Inflammatory macrophage (primary cell): ENCODE data around the gene GGTA1.
"Not testable (repeated sequence)": the region's sequence is repeated elsewhere in the genome, so short reads cannot be mapped to it uniquely, and the experiment has no call there.

Source experiments
- DNase-seq, 2 donors: peaks; one replicate each; pipeline ENCODE4 v3.0.0-alpha.2; 2020 to 2022

The GGTA1 gene

DNA sequence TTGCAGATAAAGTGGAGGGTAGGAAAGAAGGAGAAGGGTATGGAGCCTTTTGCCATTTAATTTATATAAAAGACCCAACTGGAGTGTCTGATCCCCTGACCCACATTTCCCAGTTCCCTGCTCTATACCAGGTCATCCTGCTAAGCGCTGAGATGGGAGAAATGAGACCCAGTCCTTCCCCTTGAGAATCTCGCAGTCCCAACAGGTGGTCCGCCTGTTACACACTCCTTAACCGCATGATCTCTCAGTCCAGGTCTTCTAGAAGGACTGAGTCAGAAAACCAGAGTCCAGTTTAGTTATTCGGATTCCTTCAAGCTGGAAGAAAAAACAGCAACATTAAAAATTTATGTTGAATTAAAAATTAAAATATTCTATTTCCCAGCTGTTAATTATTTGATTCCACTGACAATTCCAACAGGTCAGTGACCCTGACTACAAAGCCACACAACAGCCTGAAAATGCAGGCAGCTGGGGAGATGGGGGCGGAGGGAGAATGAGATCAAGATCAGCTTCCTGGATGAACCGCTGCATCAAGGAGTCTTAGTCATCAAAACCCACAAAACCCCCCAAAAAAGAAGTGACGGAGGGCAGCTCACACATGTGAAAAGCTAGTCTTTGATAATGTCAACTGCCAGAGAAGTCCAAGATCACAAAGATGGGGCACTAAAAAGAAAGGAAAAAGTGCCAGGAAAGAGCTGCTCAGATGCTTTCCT lies 44.0 kb downstream of the GGTA1 start:
- DNase-seq: peak; percentile 28 to 51

- DNase-seq: no peak
These were observed 44.7 kb downstream of the GGTA1 start for GRCh38 chr9:121454972-121455371.

DNA sequence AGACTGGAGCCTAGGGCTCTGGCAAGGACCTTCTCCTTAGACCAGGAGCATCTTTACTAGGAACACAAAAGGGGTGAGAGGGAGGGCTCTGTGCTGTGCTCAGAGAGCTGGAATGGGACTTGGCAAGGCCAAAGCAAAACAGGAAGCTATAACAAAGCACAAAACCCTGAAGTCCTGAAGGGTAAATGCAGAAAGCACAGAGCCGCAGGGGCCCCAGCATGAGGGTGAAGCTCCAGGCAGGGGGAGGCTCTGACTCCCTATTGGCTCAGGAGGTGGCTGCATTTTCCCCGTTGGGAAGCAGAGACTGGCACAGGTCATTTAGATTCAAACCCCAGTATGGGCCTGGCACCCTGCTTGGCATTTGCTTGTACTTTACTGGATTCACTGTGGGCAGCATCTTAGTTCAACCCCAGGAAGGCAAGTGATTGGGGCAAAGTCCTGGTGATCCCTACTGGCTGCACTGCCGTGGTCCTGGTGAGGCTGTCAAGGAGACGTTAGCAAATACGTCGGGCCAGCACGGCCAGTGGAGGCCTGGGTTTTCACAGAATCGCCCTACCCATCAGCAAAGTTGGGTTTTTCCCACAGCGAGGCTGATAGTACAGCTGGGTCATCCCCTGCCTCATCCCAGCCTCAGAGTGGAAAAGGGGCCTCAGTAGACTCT lies 46.3 kb downstream of the GGTA1 start:
- DNase-seq: no peak

DNA sequence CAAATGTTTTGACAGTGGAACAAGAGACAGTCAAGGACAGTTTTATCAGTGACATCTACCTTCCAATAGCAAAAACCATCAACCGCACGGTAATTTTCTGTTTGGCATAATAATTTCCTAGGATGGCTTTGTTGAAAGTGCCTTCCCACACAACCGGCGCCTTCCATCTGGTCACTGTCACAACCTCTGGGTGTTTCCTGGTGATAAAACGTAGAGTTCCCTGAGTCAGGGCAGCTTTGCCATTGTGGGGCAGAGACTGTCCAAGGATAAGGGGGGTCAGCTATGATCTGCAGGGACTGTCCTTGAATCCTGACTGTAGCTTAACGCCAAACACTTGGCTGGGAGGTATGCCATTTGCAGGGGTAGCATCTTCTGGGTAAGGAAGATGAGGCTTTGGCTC lies 47.6 kb downstream of the GGTA1 start:
- no peak for DNase-seq

DNA sequence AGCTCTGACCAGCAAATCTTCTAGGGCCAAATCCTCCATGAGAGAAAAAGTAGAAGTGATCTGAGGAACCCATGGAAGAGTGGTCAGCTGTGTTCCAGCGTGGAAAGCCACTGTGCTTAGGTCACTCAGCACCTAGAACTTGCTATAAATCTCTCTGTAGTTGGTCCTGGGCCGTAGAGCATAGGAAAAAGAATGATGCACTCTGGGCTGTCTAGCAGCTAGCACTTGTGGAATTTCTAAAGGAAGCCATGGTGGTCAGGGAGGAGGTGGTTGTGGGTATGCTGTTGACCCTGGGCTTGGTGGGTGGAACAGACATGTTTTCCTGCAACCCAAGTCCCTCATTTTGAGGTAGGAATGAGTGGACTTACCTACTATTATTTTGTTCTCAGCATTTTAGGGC lies 48.1 kb downstream of the GGTA1 start:
- no peak for DNase-seq

DNA sequence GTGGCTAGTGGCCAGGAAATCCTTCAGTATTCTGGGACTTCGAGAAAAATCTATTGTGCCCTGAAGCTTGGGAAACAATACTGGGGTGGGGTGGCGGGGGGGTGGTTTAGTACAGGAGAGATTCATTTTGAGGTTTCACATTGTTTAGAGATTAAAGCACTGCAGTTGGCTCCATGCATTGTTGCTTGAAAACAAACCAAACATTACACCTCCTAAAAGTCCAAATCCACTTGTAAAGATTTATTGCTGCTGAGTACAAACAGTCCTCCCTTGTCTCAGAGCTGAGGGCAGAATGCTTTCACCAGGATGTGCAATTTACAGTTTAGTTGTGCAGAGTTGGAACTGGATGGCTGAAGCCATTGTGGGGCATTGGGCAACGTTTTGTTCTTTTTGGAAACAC lies 49.4 kb downstream of the GGTA1 start:
- DNase-seq: no peak

- DNase-seq: no peak
These were observed 49.9 kb downstream of the GGTA1 start for GRCh38 chr9:121449786-121450185.

- DNase-seq: no peak
These were observed 52.3 kb downstream of the GGTA1 start for GRCh38 chr9:121447321-121447834.

DNA sequence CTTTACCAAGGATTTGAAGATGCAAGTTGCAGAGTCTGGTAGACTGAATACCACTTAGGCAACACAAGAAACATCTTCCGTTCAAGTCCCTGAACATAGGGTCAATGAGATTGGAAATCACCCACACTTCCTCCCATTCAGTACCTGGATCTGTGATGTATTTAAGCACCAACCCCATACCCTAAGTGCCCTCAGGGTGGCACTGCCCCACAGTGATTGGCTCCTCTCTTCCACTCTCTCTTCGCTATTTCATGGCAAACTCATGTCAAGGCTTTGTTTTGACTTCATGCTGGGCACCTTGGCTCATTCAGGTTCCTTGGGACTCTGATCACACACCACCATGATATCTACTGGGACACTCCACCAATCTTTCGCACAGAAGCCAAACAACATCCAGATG lies 53.7 kb downstream of the GGTA1 start:
- peak; percentile 9 to 19 for DNase-seq

DNA sequence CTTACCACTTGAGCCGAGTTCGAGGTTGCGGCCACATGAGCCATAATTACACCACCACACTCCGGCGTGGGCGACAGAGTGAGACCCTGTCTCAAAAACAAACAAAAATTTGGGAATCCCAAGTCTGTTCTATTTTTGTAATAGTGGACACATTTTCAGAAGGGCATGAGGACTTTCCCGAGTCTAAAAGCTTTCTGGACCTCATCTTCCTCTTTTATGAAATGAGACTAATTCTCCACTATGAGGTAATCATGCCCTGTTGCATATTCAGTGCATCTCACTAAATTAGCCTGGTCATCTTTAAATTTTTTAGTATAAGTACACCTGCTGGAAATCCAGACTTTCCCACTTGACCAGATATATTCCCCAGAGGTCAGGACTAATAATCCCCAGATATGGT lies 55.7 kb downstream of the GGTA1 start:
- DNase-seq: peak; percentile 35 to 46

DNA sequence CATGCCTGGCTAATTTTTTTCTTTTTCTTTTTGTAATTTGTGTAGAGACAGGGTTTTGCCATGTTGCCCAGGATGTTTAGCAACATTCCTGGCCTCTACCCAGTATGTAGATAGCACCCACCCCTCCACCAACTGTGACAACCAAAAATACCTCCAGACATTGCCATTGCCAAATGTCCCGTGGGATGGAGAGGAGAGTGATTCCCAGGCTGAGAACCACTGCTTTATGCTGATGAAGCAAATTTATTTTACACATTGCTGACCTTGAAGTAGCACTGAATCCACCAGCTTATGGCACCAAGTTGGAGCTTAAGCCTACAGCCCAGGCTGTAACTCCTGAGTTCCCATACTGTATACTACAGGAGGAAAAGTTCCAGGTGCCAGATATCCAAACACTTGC lies 58.5 kb downstream of the GGTA1 start:
- no peak for DNase-seq

GRCh38 chr9:121439711-121440664 lies 59.7 kb downstream of the GGTA1 start:
- no peak for DNase-seq

DNA sequence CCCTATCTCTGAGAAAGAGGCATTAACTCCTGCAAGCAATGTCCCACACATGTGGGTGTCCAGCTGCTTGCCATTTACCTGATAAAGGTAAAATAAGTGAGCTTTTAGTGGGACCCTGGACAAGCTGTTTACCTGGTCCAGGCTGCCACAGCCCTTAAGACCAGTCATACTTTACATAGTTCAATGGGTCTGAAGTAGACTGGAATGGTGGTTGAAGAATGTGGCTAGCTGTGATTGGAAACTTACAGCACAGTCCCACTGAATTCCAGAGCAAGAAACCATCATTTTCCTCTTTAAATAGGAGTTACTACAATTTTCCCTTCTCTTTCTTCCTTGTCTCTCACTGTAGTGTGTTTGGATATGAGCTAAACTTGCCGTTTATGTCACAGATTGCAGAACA lies 60.6 kb downstream of the GGTA1 start:
- DNase-seq: no peak

- DNase-seq: no peak
These were observed 61.8 kb downstream of the GGTA1 start for GRCh38 chr9:121437891-121438290.

GRCh38 chr9:121437046-121437445 lies 62.6 kb downstream of the GGTA1 start:
- not testable (repeated sequence) for DNase-seq

GRCh38 chr9:121434969-121435368 lies 64.7 kb downstream of the GGTA1 start:
- DNase-seq: no peak

DNA sequence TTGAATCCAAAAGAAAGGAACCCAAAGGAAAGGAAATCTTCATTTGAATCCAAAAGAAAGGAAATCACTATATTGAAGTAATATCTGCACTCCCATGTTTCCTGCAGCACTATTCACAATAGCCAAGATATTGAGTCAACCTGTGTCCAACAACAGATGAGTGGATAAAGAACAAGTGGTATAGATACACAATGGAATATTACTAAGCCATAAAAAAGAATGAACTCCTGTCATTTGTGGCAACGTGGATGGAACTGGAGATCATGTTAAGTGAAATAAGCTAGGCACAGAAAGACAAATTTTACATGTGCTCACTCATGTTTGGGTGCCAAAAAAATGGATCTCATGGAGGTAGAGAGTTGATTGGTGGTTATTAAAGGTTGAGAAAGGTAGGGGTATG lies 71.7 kb downstream of the GGTA1 start:
- DNase-seq: no peak

DNA sequence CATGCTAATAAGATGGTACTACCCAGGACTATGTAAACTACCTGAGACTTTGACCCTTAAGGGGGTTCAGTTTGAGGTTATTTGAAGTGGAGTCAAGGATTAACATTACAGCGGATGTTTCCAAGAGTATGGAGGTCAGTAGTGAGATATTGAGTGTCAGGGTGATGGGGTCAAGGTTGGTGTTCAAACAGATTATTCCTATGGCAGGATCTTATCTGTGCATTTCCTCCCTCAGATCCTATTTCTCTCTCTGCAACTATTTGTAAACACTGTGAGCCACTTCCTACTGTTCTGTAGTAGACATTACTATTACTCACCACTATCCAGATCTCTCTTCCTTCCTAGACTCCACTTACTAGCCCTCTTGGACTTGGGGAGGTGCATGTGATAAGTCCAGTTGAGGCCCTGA lies 75.6 kb downstream of the GGTA1 start:
- no peak for DNase-seq

GRCh38 chr9:121411993-121412392 lies 87.7 kb downstream of the GGTA1 start:
- no peak for DNase-seq

DNA sequence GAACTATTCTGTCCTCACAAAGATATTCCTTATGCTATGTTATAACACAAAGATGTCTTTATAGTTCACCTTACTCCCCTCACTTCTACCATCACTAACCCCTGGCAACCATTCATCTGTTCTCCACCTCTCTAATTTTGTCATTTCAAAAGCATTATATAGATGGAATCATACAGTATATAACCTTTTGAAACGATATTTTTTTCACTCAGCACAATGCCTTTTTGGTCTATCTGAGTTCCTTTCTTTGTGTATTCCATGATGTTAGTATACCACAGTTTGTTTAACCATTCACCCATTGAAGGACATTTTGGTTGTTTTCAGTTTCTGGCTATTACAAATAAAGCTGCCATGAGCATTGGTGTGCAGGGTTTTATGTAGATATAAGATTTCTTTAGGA lies 93.7 kb downstream of the GGTA1 start:
- DNase-seq: no peak
